ENCODE data around the gene SLX4IP.

DNA sequence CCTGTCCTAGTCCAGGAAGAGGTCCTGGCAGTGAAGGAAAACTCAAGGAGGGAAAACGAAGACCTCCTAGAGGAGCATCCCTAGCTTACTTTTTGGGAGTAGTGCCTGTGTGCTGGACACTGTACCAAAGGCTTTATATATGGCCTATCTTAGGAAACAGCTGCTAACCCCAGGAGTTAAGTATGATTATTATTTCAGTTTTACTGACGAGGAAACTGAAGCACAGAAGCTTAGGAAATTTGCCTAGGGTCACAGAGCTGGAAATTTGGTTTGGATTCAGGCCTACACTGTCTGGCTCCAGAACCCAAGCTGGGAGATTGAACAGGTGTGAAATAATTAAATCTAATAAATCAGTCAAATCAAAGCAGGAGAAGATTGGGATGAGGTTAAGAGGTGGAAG is 78.0 kb downstream of the SLX4IP start:
- TF ChIP-seq CTCF (IDR thresholded peaks at IDR 0.05; ENCODE audit: insufficient read depth, low read depth, low read length) (no peak), EZH2 (IDR thresholded peaks at IDR 0.05; ENCODE audit: insufficient read depth, low read length) (no peak)

All from astrocyte (in vitro differentiated cells and primary cell).